COLO668 (cell line): ENCODE measurements around the gene MYCBP2.

ENCODE experiments used
- DNase-seq: peaks from one replicate; lab custom pipeline; 2025; ENCODE audit not compliant: unreplicated experiment; lab: John Stamatoyannopoulos, UW

MYCBP2 gene

GRCh38 chr13:77001540-77001939 lies 325.4 kb downstream of the MYCBP2 start:
- no peak for DNase-seq

- no peak for DNase-seq
Measured at GRCh38 chr13:77000475-77000874, 326.4 kb downstream of the MYCBP2 start.
